HG02973 (cell line): ENCODE measurements around the gene HS6ST1.

ENCODE experiments used
- ATAC-seq: cut with Tn5 transposase; IDR thresholded peaks from one replicate; pipeline ENCODE4 v1.9.1; 2021; ENCODE audit warnings: moderate library complexity; ENCODE audit not compliant: unreplicated experiment

The HS6ST1 gene

DNA sequence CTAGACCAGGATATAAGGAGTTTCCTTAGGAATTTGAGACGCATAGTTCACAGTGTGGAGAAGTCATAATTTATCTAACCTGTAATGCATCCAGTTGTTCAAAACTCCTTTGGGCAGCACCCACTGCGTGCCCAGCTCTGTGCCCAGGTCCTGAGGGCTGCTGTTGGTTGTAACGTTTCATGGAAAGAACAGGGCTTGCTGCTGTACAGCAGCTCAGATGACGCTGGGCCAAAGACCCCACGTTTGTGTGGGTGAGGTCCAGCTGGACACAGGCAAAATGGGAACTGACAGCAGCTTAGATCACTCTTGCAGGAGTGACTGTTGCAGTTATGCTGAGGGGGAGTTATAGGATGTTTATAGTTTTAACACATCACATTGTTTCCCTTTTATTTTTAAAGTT, 30.0 kb upstream of the HS6ST1 start:
- ATAC-seq, result no peak

GRCh38 chr2:128347701-128348539, 29.3 kb upstream of the HS6ST1 start:
- no peak for ATAC-seq

DNA sequence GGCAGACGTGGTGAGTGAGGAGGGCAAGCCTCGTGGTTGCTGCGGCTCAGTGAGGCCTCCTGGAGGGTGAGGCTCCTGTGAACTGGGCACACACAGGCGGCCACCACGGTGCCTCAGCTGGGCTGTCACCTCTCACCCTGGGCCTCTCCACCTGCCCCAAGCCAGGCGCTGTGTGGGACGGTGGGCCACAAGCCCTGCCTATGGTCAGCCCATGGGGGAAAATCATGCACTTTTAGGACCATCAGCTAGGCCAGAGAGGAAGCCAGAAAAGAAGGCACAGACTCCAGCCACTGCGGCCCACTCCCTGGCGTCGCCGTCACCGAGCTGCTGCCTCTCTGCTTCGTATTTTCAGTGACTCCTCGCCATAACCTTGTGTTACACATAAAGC, 28.5 kb upstream of the HS6ST1 start:
- ATAC-seq, result no peak

DNA sequence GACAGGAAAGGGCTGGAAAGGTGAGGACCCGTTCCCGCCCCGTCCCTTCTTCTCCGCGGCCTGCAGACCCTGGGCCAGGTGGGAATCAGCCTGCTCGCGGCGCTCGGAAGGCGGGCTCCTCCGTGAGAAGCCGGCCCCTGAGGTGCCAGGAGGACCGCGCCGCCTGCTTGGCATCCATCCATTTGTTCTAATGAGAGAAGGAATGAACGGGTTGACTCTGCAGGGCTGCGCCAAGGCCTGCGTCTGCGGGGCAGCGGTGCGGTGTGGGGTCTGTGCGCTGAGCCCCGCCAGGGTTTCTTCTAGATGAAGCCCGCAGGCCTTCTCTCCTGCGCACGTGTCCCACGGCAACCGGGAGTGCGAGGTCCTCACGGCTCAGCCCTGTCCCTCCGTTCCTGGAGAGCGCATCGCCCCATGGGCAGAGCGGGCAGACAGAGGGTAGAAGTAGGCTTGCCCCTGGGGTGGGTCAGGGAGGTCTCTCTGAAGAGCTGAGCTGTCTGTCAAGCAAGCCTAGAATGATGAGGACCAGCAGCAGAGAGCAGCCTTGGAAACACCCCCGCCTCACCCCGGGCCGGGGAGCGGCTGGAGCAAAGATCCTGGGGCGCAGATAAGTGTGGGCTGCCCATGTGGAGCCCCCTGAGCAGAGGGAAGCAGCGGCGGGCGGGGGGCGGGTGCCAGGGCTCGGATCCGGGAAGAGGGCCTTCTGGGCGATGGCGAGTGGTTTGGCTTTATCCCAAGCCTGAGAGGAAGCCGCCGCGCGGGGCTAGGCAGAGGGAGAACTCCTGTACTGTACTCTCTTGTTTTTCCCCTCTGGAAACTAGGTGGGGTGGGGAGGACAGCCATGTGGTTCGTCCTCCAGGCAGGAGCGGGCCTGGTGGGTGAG, 27.9 kb upstream of the HS6ST1 start:
- ATAC-seq, result no peak

DNA sequence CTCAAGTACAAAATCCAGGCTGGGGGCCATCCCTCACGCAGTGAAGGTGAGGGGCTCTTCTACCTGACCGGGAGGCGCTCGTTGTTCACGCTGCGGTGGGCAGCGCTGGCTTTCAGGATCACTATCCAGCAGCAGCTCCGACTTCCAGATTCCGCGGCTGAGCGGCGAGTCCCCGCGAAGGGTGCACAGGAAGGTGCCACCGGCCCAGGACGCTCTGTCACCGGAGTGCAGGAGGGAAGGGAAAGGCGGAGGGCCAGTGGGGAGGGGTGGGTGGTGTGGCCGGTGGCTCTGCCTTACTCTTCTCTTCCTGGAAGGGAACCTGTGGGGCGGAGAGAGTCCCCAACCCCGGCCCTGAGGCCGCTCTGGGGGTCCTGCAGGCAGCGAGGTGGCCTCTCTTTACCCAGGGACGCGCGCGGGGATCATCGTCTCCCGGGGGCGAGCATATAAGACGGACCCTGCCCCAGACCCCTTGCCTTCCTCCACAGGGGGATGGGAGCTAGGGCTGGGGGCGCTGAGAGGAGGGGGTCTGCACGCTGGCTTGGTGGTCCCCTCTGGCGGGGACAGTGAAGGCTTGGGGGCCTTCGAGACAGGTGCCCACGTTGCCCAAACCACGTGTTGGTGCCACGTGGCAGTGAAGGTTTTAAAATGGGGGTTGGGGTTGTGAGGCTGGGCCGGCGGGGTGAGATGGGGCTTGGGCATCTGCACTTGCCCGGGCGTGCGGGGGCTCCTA, 26.9 kb upstream of the HS6ST1 start:
- no peak for ATAC-seq

DNA sequence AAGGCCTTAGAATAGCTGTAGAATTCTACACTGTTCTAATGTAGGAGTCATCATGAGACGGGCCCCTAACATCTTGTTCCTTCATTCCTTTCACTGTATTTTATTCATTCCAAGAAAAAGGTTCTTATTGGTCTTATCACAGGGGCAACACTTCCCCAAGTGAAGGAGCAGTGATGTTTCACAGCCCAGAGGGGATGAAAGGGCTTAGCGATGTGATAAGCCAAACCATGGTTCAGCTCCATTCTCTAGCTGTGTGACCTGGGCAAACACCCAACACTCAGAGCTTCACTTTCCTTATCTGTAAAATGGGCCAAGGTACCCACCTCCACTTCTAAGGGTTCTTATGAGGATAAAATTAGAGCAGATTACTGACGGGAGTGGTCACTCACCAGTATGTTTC, 25.4 kb upstream of the HS6ST1 start:
- ATAC-seq, result no peak

DNA sequence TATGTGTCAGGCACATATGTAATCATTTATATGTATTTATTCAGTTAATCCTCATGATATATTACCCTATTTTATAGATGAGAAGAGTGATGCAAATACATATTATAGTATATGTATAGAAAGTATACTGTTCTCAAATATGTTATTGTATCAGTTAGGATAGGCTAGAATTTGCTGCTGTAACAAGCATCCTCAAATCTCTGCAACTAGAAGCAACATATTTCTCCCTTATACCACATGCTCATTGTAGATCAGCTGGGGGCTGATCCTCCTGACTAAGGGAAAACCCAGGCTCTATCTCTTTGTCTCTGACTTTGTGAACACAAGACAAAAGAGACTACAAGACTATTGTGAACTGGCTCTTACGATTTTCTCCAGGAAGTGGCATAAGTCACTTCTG, 24.8 kb upstream of the HS6ST1 start:
- no peak for ATAC-seq

GRCh38 chr2:128342550-128342949, 23.9 kb upstream of the HS6ST1 start:
- no peak for ATAC-seq

DNA sequence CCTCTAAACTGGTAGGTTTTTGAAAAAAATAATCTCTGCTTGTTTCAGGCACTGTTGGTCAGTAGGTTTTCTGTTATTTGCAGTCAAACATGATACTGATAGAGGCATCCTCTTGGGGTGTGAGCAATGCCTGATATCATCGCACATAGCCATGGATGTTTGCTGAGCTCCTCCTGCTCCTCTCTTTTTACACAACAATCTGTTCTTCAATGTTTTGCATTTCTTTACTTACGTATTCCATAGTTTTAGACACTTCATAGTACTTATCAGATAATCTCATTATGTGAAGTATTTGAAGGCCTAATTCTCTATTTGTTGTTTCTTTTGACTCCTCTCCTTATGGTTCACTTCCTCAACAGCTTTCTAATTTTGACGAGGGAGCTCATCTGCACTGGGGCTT, 23.0 kb upstream of the HS6ST1 start:
- no peak for ATAC-seq

DNA sequence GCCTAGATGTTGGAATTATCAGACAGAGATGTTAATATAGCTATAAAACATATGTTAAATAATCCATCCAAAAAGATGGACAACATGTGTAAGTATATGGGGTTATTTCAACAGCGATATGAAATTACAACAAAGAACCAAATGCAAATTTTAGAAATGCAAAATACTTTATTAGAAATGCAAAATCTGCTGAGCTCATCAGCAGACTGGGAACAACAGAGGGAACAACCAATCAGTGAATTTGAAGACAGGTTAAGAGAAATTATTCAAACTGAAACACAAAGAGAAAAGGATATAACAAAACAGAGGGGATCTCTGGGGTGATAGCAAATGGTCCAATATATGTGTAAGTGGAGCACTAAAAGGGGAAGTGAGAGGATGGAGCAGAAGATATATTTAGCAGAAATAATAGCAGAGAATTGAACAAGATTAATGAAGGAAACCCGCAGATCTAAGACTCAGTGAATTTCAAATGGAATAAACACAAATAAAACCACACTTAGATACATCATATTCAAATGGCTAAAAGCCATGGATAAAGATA, 13.5 kb upstream of the HS6ST1 start:
- no peak for ATAC-seq

DNA sequence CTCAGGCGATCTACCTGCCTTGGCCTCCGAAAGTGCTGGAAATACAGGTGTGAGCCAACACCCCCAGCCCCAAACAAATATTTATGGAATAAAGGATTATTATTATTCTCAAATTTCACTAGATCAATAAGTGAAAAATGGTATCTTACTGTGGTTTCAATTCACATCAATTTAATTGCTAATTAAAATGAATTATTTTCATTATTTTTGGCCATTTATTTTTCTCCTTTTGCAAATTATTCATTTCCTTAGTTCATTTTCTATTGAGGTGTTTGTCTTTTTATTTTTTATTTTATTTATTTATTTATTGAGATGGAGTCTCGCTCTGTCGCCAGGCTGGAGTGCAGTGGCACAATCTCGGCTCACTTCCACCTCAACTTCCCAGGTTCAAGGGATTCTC, 11.9 kb upstream of the HS6ST1 start:
- ATAC-seq, result no peak

- no peak for ATAC-seq
Measured at GRCh38 chr2:128329607-128330006, 10.9 kb upstream of the HS6ST1 start.

DNA sequence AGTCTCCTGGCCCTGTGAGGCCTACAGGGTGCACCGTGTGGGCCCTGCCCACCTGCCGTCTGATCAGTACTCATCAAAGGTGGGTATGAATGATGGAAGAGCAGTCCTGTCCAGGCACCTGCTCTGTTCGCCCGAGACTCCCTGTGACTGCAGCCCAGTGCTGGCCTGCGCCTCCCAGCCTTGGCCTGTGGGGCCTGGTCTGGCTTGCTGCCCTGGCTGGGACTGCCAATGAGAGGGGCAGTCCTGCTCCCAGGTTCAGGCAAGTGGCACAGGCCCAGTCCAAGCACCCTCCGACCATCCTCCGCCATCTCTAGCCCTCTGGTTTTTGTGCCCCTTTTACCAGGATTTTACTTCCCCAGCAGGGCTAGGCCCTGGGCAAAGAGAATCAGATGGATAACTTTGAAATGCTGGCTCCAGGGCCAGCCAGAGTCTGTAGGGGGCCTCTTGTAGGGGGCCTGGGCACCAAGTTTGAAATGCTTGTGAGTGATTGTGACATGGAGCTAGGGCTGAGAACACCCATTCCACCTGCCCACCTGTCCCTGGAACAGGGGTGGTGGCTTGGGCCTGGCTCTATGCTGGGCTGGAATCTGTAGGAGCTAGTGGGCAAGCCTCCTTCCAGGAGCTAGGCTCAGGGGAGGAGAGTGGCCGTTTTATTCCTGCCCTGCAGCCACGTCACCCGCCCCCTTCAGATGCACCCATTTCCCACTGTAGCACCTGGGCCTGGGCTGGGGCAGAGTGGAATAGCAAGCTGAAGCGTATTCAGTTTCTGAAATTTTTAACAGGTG, 8.7 kb upstream of the HS6ST1 start:
- no peak for ATAC-seq

GRCh38 chr2:128326346-128326745, 7.7 kb upstream of the HS6ST1 start:
- no peak for ATAC-seq

- no peak for ATAC-seq
Measured at GRCh38 chr2:128325611-128326181, 7.0 kb upstream of the HS6ST1 start.

GRCh38 chr2:128324897-128325410, 6.3 kb upstream of the HS6ST1 start:
- no peak for ATAC-seq

- ATAC-seq, result no peak
Measured at GRCh38 chr2:128324008-128324896, 5.6 kb upstream of the HS6ST1 start.

DNA sequence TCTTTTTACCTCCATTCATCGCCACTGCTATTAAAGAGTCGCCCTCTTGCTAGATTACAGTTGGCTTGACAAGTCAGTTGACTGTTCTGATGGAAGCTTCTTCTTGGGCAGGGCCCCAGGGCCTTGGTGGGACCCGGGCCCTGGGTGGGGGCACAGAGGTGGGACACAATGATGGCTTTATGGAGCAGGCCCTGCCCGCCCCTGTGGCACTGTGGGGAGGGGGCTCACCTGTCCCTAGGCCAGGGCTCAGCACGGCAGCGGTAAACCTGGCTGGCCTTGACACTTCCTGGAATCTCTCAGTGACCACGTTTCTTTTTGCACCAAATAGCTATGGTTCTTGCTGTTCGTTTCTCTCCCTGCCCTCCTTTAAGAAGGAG, 4.9 kb upstream of the HS6ST1 start:
- ATAC-seq, result no peak
